BE2C (cell line): ENCODE data around the gene TECRL.

Experiments used
- DNase-seq: peaks from one replicate; pipeline ENCODE4 v3.0.0-alpha.2; 2020
- H3K27me3 ChIP-seq: fragments of 250-450 bp; sonication (Bioruptor Pico); 2 replicates; pipeline ENCODE4 v1.5.1; 2020; ENCODE audit warnings: mild to moderate bottlenecking
- H3K36me3 ChIP-seq: fragments of 250-450 bp; sonication (Bioruptor Pico); 2 replicates; pipeline ENCODE4 v1.5.1; 2020; ENCODE audit warnings: mild to moderate bottlenecking
- H3K4me1 ChIP-seq: fragments of 250-450 bp; sonication (Bioruptor Pico); 2 replicates; pipeline ENCODE4 v1.5.1; 2020
- H3K4me3 ChIP-seq: 2 replicates; pipeline ENCODE4 v1.5.1; 2011; ENCODE audit warnings: low read depth, low read length
- H3K9me3 ChIP-seq: fragments of 250-450 bp; sonication (Bioruptor Pico); 2 replicates; pipeline ENCODE4 v1.5.1; 2020
- CTCF ChIP-seq: IDR thresholded peaks from 2 replicates; pipeline ENCODE4 v1.5.1; 2012; ENCODE audit warnings: mild to moderate bottlenecking, low read depth, low read length

TECRL gene

GRCh38 chr4:64368741-64369140 is 40.5 kb downstream of the TECRL start:
- Histone ChIP-seq H3K27me3 (no peaks in the 10 kb centered on the region), H3K4me1 (no peaks in the 10 kb centered on the region), H3K4me3 (no peak overlapping the region), H3K36me3 (no peaks in the 10 kb centered on the region), H3K9me3 (no peaks in the 10 kb centered on the region)
- no peak for TF ChIP-seq CTCF
- no peak for DNase-seq

GRCh38 chr4:64361399-64361740 is 47.9 kb downstream of the TECRL start:
- TF ChIP-seq CTCF, result no peak
- H3K27me3 ChIP-seq, result no peaks in the 10 kb centered on the region
- H3K9me3 ChIP-seq, result no peaks in the 10 kb centered on the region; the same call in 1 of the 2 replicates
- H3K4me3 ChIP-seq, result no peak overlapping the region
- no peaks in the 10 kb centered on the region for H3K4me1 ChIP-seq
- no peak for DNase-seq
- no peaks in the 10 kb centered on the region for H3K36me3 ChIP-seq

- Histone ChIP-seq H3K4me3 (no peak overlapping the region), H3K27me3 (no peaks in the 10 kb centered on the region), H3K36me3 (no peaks in the 10 kb centered on the region), H3K9me3 (no peaks in the 10 kb centered on the region; the same call in 1 of the 2 replicates), H3K4me1 (no peaks in the 10 kb centered on the region)
- TF ChIP-seq CTCF, result no peak
- DNase-seq, result no peak
Observed at GRCh38 chr4:64360664-64361398, 48.4 kb downstream of the TECRL start.

- no peak for DNase-seq
- H3K36me3 ChIP-seq, result no peaks in the 10 kb centered on the region
- no peaks in the 10 kb centered on the region for H3K27me3 ChIP-seq
- H3K4me1 ChIP-seq, result no peaks in the 10 kb centered on the region
- TF ChIP-seq CTCF, result no peak
- no peaks in the 10 kb centered on the region; the same call in 1 of the 2 replicates for H3K9me3 ChIP-seq
- no peak overlapping the region for H3K4me3 ChIP-seq
Observed at GRCh38 chr4:64359489-64359888, 49.8 kb downstream of the TECRL start.

- Histone ChIP-seq H3K4me1 (no peaks in the 10 kb centered on the region), H3K36me3 (no peaks in the 10 kb centered on the region), H3K4me3 (no peak overlapping the region), H3K27me3 (no peaks in the 10 kb centered on the region), H3K9me3 (no peaks in the 10 kb centered on the region)
- no peak for DNase-seq
- TF ChIP-seq CTCF, result no peak
Observed at GRCh38 chr4:64353904-64354303, 55.3 kb downstream of the TECRL start.

GRCh38 chr4:64341711-64342110 is 67.5 kb downstream of the TECRL start:
- H3K4me1 ChIP-seq, result no peaks in the 10 kb centered on the region
- H3K36me3 ChIP-seq, result no peaks in the 10 kb centered on the region
- no peak for DNase-seq
- no peak for TF ChIP-seq CTCF
- H3K9me3 ChIP-seq, result no peaks in the 10 kb centered on the region
- H3K27me3 ChIP-seq, result no peaks in the 10 kb centered on the region
- no peak overlapping the region for H3K4me3 ChIP-seq
